Measurements from ENCODE around the gene SECTM1.

DNA sequence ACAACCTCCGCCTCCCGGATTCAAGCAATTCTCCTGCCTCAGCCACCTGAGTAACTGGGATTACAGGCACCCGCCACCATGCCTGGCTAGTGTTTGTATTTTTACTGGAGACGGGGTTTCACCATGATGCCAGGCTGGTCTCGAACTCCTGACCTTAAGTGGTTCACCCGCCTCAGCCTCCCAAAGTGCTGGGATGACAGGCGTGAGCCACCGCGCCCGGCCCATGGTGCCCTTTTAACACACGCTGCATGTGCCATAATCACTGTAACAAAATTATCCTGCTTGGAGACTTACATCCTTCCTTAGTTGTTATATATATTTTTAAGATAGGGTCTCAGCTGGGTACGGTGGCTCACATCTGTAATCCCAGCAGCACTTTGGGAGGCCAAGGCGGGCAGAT, 21.6 kb downstream of the SECTM1 start:
- TF ChIP-seq, protein P1, sequence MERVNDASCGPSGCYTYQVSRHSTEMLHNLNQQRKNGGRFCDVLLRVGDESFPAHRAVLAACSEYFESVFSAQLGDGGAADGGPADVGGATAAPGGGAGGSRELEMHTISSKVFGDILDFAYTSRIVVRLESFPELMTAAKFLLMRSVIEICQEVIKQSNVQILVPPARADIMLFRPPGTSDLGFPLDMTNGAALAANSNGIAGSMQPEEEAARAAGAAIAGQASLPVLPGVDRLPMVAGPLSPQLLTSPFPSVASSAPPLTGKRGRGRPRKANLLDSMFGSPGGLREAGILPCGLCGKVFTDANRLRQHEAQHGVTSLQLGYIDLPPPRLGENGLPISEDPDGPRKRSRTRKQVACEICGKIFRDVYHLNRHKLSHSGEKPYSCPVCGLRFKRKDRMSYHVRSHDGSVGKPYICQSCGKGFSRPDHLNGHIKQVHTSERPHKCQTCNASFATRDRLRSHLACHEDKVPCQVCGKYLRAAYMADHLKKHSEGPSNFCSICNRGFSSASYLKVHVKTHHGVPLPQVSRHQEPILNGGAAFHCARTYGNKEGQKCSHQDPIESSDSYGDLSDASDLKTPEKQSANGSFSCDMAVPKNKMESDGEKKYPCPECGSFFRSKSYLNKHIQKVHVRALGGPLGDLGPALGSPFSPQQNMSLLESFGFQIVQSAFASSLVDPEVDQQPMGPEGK (CRISPR knock-in tag; IDR thresholded peaks at IDR 0.05; ENCODE audit: borderline replicate concordance) = no peak
- TF ChIP-seq, protein P2, sequence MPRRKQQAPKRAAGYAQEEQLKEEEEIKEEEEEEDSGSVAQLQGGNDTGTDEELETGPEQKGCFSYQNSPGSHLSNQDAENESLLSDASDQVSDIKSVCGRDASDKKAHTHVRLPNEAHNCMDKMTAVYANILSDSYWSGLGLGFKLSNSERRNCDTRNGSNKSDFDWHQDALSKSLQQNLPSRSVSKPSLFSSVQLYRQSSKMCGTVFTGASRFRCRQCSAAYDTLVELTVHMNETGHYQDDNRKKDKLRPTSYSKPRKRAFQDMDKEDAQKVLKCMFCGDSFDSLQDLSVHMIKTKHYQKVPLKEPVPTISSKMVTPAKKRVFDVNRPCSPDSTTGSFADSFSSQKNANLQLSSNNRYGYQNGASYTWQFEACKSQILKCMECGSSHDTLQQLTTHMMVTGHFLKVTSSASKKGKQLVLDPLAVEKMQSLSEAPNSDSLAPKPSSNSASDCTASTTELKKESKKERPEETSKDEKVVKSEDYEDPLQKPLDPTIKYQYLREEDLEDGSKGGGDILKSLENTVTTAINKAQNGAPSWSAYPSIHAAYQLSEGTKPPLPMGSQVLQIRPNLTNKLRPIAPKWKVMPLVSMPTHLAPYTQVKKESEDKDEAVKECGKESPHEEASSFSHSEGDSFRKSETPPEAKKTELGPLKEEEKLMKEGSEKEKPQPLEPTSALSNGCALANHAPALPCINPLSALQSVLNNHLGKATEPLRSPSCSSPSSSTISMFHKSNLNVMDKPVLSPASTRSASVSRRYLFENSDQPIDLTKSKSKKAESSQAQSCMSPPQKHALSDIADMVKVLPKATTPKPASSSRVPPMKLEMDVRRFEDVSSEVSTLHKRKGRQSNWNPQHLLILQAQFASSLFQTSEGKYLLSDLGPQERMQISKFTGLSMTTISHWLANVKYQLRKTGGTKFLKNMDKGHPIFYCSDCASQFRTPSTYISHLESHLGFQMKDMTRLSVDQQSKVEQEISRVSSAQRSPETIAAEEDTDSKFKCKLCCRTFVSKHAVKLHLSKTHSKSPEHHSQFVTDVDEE (CRISPR knock-in tag; IDR thresholded peaks at IDR 0.05) = no peak
- TF ChIP-seq ZFP30 (CRISPR knock-in tag; IDR thresholded peaks at IDR 0.05) (no peak), CSDC2 (CRISPR knock-in tag; IDR thresholded peaks at IDR 0.05) (no peak), RARB (CRISPR knock-in tag; IDR thresholded peaks at IDR 0.05) (no peak), TCF4 (CRISPR knock-in tag; IDR thresholded peaks at IDR 0.05; ENCODE audit: borderline replicate concordance) (no peak), ARNTL (CRISPR knock-in tag; IDR thresholded peaks at IDR 0.05; ENCODE audit: borderline replicate concordance, low read depth) (no peak), ZNF70 (CRISPR knock-in tag; IDR thresholded peaks at IDR 0.05) (no peak), ZC3H10 (CRISPR knock-in tag; IDR thresholded peaks at IDR 0.05) (no peak), TOX (CRISPR knock-in tag; IDR thresholded peaks at IDR 0.05; ENCODE audit: borderline replicate concordance) (no peak), GLIS3 (CRISPR knock-in tag; IDR thresholded peaks at IDR 0.05) (no peak)
- TF ChIP-seq, protein P3, sequence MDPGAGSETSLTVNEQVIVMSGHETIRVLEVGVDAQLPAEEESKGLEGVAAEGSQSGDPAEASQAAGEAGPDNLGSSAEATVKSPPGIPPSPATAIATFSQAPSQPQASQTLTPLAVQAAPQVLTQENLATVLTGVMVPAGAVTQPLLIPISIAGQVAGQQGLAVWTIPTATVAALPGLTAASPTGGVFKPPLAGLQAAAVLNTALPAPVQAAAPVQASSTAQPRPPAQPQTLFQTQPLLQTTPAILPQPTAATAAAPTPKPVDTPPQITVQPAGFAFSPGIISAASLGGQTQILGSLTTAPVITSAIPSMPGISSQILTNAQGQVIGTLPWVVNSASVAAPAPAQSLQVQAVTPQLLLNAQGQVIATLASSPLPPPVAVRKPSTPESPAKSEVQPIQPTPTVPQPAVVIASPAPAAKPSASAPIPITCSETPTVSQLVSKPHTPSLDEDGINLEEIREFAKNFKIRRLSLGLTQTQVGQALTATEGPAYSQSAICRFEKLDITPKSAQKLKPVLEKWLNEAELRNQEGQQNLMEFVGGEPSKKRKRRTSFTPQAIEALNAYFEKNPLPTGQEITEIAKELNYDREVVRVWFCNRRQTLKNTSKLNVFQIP (CRISPR knock-in tag; IDR thresholded peaks at IDR 0.05; ENCODE audit: borderline replicate concordance, low read depth) = no peak
- TF ChIP-seq, protein P4, sequence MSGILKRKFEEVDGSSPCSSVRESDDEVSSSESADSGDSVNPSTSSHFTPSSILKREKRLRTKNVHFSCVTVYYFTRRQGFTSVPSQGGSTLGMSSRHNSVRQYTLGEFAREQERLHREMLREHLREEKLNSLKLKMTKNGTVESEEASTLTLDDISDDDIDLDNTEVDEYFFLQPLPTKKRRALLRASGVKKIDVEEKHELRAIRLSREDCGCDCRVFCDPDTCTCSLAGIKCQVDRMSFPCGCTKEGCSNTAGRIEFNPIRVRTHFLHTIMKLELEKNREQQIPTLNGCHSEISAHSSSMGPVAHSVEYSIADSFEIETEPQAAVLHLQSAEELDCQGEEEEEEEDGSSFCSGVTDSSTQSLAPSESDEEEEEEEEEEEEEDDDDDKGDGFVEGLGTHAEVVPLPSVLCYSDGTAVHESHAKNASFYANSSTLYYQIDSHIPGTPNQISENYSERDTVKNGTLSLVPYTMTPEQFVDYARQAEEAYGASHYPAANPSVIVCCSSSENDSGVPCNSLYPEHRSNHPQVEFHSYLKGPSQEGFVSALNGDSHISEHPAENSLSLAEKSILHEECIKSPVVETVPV (CRISPR knock-in tag; IDR thresholded peaks at IDR 0.05) = no peak
